GM19240 (cell line): ENCODE measurements around the gene TMED7.
"Not testable (repeated sequence)": the region's sequence is repeated elsewhere in the genome, so short reads cannot be mapped to it uniquely, and the experiment has no call there.

Experiments used
- DNase-seq: peaks from one replicate; pipeline ENCODE4 v3.0.0; 2011; ENCODE audit warnings: low spot score; ENCODE audit not compliant: insufficient read length

Gene TMED7

GRCh38 chr5:115625579-115626444 is at the start of gene TMED7:
Gene TMED7 (minus strand): TSS chr5:115626036. CDS start chr5:115625792, 244 bp downstream.
- DNase-seq = peak; percentile 78

- not testable (repeated sequence) for DNase-seq
Measured at GRCh38 chr5:115674782-115675181, 48.9 kb upstream of the TMED7 start.

- no peak for DNase-seq
Measured at GRCh38 chr5:115673596-115673995, 47.8 kb upstream of the TMED7 start.

DNA sequence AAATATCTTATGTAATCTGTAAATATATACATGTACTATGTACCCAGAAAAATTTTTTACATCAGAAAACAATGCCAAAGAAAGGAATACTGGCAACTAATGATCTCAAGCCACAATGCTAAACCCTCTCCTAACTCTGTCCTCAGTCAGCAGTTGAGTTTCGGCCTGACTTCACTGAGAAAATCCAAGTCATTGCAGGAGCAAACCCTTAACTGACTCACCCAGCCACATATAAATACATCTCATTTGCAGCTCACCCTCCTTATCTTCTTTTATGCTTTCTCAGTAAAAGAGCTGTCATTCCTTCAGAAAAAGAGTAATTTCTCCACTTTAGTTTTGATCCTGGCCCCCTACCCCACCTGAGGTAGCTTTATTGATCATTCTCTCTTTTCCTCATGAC is 46.1 kb upstream of the TMED7 start:
- DNase-seq = no peak

DNA sequence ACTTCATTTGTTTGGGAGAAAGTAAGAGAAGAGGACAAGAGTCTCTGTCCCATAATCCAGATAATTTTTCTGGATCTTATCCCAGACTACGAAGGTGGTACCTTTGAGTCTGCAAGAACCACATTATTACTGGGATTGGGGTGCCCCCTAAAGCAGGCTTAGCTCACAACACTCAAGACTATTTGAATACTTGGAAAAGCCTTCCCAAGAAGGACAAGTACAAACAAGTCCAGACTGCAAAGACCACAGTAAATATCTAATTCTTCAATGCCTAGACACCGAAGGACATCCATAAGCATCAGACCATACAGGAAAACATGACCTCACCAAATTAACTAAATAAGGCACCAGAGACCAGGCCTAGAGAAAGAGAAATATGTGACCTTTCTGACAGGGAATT is 40.2 kb upstream of the TMED7 start:
- no peak for DNase-seq

DNA sequence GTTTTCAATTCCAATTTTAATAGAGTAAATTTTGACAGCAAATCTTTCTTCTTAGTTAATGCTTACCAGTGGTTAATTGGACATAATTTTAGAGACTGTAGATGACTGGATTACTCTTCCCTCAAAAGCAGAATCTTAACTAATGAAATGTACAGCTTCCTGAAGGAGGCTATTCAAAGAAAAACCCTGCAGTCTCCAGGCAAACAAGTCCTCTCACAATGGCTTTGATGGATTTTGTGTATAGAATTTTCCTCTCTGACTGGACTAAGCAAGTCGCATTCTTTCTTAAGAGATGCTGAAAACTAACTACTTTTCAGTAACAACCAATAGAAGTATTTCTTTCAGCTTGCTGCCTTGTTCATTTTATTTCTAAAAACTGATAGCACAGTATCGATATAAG is 35.7 kb upstream of the TMED7 start:
- no peak for DNase-seq

DNA sequence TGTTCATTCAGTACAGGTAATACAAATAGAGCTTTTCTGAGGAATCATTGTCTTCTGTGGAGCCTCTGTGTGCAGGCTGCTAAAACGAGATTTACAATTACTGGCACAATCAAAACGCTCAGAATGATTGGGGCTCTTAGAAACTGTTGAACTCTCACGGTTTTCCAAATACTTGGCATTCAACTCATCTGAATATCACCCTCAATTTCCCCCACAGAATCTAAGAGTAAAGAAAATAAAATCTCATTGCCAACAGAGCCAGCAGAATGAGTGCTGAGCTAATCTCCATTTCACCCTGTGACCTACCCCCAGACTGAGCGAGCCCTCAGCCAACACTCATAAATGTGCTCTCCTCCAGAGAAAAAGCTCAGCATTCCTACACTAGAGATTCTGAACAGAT is 35.3 kb upstream of the TMED7 start:
- no peak for DNase-seq

- no peak for DNase-seq
Measured at GRCh38 chr5:115657881-115658233, 32.0 kb upstream of the TMED7 start.

DNA sequence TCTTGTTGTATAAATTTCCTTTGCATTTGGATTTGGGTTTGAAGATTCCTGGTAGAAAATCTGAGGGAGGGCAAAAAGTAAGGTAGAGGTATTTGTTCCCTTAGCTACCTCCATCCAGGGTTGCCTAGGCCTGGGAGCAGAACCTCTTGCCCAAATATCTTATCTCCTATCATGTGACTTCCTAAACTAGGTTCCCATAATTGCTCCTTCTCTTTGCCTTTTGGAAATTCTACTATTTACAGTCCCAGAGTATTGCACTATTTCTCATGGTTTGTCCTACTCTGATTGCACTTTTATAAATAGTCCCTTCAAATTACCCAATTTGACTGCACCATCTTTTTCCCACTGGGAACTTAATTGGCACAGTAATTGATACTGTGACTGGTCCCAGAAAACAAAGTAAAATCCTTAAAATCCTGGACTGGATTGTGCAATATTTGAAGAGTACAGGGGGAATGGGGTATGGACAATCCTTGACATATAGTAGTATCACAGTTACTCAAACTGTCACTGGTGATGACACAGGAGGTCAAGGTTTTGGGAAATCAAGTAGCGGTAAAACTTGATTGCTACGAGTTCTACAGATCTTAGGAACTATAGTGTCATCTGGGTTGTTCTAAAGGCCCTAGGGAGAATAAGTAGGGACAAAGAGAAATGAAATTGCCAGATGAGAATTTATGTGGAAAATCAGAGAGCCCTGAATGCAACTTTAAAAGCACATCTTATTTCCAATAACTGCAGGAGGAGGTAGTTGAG is 31.5 kb upstream of the TMED7 start:
- DNase-seq = no peak

GRCh38 chr5:115656404-115656803 is 30.6 kb upstream of the TMED7 start:
- DNase-seq = no peak

DNA sequence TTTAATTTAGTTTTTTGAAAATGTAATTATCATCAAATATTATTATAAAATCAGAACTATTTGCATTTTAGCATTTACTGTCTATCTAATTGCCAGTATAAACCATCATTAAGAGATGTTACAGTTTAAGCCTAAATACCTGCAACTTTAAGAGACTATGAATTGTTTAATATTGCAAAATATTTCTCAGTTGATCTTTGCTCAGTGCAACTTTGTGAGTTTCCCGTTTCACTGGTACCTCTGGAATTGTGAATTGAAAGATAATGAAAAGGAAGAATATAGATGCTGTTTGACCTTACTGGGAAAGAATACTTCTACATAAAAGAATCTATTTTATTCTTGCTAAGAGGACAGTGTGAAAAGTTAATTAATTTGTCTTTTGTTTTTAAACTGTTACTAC is 30.2 kb upstream of the TMED7 start:
- DNase-seq = no peak

DNA sequence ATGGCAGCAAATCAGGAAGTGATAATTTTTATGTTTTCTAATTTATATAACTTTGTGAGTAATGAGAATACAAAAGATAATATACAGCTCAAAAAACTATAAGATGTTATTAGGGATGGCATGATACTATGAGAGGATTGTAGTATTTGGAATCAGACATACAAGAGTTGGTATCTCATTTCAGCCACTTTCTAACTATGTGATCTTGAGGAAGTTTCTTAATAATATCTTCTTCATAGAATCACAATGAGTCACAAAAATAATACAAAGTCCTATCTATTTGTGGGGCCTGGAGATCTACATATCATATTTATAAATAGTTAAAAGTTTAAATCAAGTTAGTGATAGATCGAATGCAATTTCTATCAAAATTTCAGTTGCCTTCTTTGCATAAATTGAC is 23.7 kb upstream of the TMED7 start:
- no peak for DNase-seq

DNA sequence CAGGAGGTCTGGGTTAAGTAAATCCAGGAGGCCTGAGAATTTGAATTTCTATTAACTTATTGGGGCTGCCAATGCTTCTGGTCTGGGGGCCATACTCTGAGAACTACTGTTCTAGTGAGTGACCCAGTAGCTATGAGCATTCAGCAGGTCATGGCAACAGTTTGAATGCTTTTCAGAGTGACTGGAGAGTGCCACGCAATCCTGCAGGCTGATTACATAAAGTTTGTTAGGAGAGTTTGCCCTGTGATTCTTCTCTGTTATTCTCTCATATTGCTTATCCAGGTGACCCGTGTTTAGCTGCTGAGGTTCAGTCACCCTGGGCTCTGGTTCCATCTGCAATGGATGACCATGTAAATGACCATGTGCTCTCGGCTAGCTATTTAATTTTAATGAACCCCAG is 22.2 kb upstream of the TMED7 start:
- no peak for DNase-seq

DNA sequence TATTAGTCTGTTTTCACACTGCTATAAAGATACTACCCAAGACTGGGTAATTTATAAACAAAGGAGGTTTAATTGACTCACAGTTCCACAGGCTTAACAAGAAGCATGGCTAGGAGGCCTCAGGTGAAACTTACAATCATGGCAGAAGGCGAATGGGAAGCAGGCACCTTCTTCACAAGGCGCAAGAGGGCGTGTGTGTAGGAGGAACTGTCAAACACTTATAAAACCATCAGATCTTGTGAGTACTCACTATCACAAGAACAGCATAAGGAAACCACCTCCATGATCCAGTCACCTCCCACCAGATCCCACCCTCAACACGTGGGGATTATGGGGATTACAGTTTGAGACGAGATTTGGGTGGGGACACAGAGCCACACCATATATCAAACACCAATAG is 19.6 kb upstream of the TMED7 start:
- not testable (repeated sequence) for DNase-seq

DNA sequence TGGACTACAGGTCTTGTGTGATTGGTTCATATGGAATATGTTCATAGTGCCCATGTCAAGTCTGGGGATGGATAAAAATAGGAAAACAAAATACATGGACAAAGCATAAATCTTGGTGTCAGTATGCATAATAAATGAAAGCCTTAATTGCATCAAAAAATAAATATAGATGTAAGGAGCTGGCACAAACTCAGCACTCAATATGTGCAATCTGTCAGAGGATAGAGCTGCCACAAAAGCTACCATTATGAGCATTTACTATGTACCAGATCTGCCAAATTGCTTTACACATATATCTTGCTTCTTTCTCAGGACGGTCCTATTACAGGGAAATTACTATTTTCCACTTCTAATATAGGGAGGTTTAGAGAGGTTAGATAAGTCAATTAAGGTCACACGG is 18.2 kb upstream of the TMED7 start:
- DNase-seq = no peak

GRCh38 chr5:115641948-115642347 is 16.1 kb upstream of the TMED7 start:
- DNase-seq = no peak

DNA sequence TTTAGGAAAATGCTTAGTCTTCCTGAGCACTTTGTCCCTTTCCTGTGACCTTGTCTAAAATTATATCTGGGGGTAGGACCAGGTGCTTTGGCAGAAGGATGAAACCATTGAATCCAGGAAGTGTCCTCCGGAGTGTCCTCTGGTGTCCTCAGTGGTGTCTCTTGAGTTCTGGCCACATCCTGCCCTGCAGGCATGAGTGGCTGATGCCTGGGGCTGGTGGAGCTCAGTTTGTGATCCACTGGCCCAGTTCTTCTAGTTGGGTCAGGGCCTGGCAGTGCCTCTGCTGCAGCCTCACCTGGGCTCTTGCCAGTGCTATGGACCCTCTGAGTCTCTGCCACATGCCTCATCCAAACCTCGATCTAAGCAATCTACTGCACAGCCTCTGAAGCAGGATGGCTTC is 14.4 kb upstream of the TMED7 start:
- no peak for DNase-seq

DNA sequence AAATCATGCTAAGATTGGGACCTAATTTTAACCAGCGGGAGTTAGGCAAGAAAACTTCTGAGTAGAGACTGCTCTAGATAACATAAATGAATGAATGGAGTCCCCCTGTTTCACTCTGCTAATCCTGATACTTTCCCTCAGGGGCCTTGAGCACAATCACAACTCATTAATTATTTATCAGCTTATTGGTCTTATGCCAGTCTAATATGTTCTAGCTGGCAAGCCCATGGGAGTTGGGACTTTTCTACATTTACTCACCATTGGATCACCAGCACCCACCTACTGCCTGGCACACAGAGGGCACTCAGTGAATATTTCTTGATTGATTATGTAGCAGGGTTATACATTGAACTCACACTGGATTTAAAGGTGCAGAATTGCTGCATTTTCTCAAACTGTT is 13.5 kb upstream of the TMED7 start:
- DNase-seq = no peak

GRCh38 chr5:115637507-115637906 is 11.7 kb upstream of the TMED7 start:
- DNase-seq = no peak

- DNase-seq = no peak
Measured at GRCh38 chr5:115636008-115636407, 10.2 kb upstream of the TMED7 start.

DNA sequence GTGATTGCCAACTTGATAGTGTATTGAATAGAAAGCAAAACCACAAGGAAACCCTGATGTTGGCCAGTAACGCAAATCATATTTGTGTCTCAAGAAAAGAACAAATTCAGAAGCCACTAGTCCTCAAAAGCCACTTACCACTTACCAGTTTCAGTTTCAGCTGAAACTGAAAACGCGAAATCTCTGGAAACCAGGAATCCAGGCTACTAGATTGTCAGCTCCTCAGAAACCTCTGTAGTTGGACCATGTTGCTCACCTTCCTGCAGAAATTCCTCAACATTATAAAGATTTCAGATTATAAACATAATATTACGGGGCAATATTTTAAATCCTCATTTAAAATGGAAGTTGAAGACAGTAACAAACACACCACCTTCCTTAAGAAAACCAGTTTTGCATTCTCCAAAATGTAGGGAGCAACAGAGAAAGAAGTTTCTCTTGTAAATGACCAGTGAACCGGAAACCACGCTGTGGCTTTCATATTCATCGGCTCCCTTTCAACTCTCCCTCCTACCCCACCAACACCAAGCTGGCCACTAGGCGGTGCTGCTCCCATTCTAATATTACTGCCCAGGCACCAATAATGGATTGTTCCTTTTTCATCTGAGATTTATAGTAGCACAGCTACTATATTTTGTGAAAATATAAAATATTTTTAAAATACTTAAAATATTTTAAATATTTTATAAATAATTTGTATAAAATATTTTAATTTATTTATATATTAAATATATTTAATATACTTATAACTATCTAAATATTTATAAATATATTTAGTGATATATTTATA is 8.7 kb upstream of the TMED7 start:
- DNase-seq = peak; percentile 46

GRCh38 chr5:115629903-115630302 is 4.1 kb upstream of the TMED7 start:
- DNase-seq = no peak
